ENCODE results near the gene PREX1.

DNA sequence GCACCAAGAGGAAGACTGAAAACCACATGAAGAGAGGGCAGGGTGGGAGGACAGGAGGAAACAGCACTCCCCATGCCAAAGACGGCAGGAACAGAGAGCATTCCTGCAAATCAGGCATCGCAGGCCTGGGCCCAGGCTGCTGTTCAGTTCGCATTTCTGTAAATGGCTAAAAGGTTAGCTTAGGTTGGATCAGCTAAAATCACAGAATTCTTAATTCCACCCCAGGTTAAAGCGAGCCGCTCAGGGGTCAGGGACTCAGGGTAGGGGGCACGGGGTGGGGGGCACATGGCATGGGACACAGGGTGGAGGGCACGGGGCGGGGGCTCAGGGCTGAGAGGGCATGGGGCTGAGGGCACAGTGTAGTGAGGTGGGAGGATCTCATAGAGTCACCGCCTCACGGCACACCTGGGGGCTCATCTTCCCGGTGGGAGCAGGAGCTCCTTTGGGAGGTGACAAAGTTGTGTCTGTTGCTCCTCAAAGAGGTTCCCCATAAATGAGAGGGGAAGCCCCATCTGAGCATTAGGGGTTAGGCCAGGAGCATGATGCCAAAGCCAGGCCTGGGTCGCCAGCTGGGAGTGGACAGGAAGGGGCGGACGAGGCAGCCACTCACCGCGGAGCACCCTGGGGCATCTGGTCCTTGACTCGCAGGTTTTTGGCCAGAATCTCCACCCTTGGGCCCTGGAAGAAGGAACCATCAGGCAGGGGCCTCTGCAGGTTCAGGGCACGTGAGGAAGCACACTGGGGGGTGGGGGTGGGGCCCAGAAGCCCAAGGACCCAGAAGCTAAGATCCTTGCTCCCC lies 200.7 kb downstream of the PREX1 start:
- TF ChIP-seq, protein P1, sequence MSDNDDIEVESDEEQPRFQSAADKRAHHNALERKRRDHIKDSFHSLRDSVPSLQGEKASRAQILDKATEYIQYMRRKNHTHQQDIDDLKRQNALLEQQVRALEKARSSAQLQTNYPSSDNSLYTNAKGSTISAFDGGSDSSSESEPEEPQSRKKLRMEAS (IDR thresholded peaks at IDR 0.05; ENCODE audit: low read depth), result no peak
- TF ChIP-seq EZH2phosphoT487 (IDR thresholded peaks at IDR 0.05; ENCODE audit: borderline replicate concordance, low read depth) (no peak), MXI1 (IDR thresholded peaks at IDR 0.05; ENCODE audit: low read depth, low read length) (no peak), YY1 (IDR thresholded peaks at IDR 0.05; ENCODE audit: low read depth) (no peak), ELF1 (IDR thresholded peaks at IDR 0.05) (no peak), RAD21 (IDR thresholded peaks at IDR 0.05; ENCODE audit: low read length) (no peak), TCF12 (IDR thresholded peaks at IDR 0.05) (no peak), POLR2AphosphoS5 (IDR thresholded peaks at IDR 0.05; ENCODE audit: low read depth, low read length) (no peak), TEAD4 (IDR thresholded peaks at IDR 0.05; ENCODE audit: borderline replicate concordance, insufficient read depth) (no peak)
- TF ChIP-seq, protein P2, sequence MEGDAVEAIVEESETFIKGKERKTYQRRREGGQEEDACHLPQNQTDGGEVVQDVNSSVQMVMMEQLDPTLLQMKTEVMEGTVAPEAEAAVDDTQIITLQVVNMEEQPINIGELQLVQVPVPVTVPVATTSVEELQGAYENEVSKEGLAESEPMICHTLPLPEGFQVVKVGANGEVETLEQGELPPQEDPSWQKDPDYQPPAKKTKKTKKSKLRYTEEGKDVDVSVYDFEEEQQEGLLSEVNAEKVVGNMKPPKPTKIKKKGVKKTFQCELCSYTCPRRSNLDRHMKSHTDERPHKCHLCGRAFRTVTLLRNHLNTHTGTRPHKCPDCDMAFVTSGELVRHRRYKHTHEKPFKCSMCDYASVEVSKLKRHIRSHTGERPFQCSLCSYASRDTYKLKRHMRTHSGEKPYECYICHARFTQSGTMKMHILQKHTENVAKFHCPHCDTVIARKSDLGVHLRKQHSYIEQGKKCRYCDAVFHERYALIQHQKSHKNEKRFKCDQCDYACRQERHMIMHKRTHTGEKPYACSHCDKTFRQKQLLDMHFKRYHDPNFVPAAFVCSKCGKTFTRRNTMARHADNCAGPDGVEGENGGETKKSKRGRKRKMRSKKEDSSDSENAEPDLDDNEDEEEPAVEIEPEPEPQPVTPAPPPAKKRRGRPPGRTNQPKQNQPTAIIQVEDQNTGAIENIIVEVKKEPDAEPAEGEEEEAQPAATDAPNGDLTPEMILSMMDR (IDR thresholded peaks at IDR 0.05), result no peak
- TF ChIP-seq, protein P3, sequence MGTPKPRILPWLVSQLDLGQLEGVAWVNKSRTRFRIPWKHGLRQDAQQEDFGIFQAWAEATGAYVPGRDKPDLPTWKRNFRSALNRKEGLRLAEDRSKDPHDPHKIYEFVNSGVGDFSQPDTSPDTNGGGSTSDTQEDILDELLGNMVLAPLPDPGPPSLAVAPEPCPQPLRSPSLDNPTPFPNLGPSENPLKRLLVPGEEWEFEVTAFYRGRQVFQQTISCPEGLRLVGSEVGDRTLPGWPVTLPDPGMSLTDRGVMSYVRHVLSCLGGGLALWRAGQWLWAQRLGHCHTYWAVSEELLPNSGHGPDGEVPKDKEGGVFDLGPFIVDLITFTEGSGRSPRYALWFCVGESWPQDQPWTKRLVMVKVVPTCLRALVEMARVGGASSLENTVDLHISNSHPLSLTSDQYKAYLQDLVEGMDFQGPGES (IDR thresholded peaks at IDR 0.05; ENCODE audit: low read depth, low read length), result no peak
- TF ChIP-seq, protein P4, sequence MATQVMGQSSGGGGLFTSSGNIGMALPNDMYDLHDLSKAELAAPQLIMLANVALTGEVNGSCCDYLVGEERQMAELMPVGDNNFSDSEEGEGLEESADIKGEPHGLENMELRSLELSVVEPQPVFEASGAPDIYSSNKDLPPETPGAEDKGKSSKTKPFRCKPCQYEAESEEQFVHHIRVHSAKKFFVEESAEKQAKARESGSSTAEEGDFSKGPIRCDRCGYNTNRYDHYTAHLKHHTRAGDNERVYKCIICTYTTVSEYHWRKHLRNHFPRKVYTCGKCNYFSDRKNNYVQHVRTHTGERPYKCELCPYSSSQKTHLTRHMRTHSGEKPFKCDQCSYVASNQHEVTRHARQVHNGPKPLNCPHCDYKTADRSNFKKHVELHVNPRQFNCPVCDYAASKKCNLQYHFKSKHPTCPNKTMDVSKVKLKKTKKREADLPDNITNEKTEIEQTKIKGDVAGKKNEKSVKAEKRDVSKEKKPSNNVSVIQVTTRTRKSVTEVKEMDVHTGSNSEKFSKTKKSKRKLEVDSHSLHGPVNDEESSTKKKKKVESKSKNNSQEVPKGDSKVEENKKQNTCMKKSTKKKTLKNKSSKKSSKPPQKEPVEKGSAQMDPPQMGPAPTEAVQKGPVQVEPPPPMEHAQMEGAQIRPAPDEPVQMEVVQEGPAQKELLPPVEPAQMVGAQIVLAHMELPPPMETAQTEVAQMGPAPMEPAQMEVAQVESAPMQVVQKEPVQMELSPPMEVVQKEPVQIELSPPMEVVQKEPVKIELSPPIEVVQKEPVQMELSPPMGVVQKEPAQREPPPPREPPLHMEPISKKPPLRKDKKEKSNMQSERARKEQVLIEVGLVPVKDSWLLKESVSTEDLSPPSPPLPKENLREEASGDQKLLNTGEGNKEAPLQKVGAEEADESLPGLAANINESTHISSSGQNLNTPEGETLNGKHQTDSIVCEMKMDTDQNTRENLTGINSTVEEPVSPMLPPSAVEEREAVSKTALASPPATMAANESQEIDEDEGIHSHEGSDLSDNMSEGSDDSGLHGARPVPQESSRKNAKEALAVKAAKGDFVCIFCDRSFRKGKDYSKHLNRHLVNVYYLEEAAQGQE (IDR thresholded peaks at IDR 0.05; ENCODE audit: low read depth, low read length), result no peak
- TF ChIP-seq, protein P5, sequence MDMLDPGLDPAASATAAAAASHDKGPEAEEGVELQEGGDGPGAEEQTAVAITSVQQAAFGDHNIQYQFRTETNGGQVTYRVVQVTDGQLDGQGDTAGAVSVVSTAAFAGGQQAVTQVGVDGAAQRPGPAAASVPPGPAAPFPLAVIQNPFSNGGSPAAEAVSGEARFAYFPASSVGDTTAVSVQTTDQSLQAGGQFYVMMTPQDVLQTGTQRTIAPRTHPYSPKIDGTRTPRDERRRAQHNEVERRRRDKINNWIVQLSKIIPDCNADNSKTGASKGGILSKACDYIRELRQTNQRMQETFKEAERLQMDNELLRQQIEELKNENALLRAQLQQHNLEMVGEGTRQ (IDR thresholded peaks at IDR 0.05; ENCODE audit: borderline replicate concordance, low read depth, low read length), result no peak
- TF ChIP-seq, protein P6, sequence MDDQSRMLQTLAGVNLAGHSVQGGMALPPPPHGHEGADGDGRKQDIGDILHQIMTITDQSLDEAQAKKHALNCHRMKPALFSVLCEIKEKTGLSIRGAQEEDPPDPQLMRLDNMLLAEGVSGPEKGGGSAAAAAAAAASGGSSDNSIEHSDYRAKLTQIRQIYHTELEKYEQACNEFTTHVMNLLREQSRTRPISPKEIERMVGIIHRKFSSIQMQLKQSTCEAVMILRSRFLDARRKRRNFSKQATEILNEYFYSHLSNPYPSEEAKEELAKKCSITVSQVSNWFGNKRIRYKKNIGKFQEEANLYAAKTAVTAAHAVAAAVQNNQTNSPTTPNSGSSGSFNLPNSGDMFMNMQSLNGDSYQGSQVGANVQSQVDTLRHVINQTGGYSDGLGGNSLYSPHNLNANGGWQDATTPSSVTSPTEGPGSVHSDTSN (IDR thresholded peaks at IDR 0.05), result no peak
